Breast epithelium (tissue), 3 donors: ENCODE measurements around the gene ADGRL3.

Source experiments
- POLR2A ChIP-seq: fragments of 450-650 bp; IDR thresholded peaks from one replicate; pipeline ENCODE4 v1.6.1; 2016; ENCODE audit warnings: antibody characterized with exemption, mild to moderate bottlenecking, moderate library complexity
- POLR2AphosphoS5 ChIP-seq, 3 donors: sonication (generic); formaldehyde crosslinking; IDR thresholded peaks; one replicate each; pipeline ENCODE4 v1.6.1; 2017; ENCODE audit warnings: antibody characterized with exemption in 3 of 3
- TF ChIP-seq, protein P1 (sequence below), 3 donors: fragments of 450-650 bp; IDR thresholded peaks; one replicate each; pipeline ENCODE4 v1.5.1; 2016 to 2017; ENCODE audit warnings: antibody characterized with exemption in 3 of 3, mild to moderate bottlenecking in 3 of 3, moderate library complexity in 3 of 3

DNA sequence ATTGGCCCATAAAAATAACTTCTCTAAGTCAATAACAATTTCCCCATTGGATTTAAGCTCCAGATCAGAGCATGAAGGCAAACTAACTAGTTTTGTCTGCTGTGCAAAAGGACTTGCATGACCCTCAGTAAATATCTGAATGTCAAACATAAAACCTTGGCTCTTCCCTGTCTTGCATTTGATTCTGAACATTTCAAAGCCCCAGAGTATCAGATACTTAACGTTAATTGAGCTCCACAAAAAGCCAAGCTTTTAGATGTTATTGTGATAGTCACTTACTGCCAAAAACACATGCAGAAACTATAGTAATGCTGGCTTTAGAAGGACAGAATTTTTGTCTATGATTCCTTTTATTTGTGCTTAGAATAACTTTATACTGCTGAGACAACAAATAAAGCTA, 664.2 kb downstream of the ADGRL3 start:
- TF ChIP-seq, protein P1, sequence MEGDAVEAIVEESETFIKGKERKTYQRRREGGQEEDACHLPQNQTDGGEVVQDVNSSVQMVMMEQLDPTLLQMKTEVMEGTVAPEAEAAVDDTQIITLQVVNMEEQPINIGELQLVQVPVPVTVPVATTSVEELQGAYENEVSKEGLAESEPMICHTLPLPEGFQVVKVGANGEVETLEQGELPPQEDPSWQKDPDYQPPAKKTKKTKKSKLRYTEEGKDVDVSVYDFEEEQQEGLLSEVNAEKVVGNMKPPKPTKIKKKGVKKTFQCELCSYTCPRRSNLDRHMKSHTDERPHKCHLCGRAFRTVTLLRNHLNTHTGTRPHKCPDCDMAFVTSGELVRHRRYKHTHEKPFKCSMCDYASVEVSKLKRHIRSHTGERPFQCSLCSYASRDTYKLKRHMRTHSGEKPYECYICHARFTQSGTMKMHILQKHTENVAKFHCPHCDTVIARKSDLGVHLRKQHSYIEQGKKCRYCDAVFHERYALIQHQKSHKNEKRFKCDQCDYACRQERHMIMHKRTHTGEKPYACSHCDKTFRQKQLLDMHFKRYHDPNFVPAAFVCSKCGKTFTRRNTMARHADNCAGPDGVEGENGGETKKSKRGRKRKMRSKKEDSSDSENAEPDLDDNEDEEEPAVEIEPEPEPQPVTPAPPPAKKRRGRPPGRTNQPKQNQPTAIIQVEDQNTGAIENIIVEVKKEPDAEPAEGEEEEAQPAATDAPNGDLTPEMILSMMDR (IDR thresholded peaks at IDR 0.05), result no peak
- TF ChIP-seq POLR2A (no peak), POLR2AphosphoS5 (IDR thresholded peaks at IDR 0.05) (no peak)
